Gastrocnemius medialis (tissue), 4 donors: Measurements from ENCODE around the gene HPF1. TPM values are rescaled to one million over a fixed set of nuclear protein-coding genes. Genes with fewer than 3 reads are reported as not detected.

Experiments used
- ATAC-seq, 2 donors: fragments of 150-250 bp; one replicate each; pipeline ENCODE4 v1.9.1; 2016
- DNase-seq, 2 donors: peaks; one replicate each; pipeline ENCODE4 v3.0.0-alpha.2; 2019
- H3K27ac ChIP-seq, 4 donors: fragments of 200-600 bp; sonication (generic); 1 replicate in 1 of 4; 2 replicates in 3 of 4; pipeline ENCODE4 v1.5.1; 2016 to 2018; ENCODE audit warnings: mild to moderate bottlenecking in 2 of 4, moderate library complexity in 1 of 4
- H3K27me3 ChIP-seq, 3 donors: fragments of 200-600 bp; sonication (generic) in 2 of 3; 1 replicate in 1 of 3; 2 replicates in 2 of 3; pipeline versions ENCODE4 v1.5.1 to v1.6.0; 2016 to 2019; ENCODE audit warnings: mild to moderate bottlenecking in 1 of 3, moderate library complexity in 1 of 3
- H3K36me3 ChIP-seq, 2 donors: fragments of 200-600 bp; sonication (generic) in 1 of 2; one replicate each; pipeline ENCODE4 v1.5.1; 2017 to 2018
- H3K4me1 ChIP-seq, 2 donors: fragments of 200-600 bp; sonication (generic) in 1 of 2; one replicate each; pipeline ENCODE4 v1.5.1; 2016 to 2017; ENCODE audit warnings: mild to moderate bottlenecking in 2 of 2
- H3K4me3 ChIP-seq, 4 donors: fragments of 200-600 bp; sonication (generic) in 3 of 4; 1 replicate in 1 of 4; 2 replicates in 3 of 4; pipeline ENCODE4 v1.5.1; 2016 to 2019; ENCODE audit warnings: mild to moderate bottlenecking in 2 of 4
- H3K9me3 ChIP-seq, 3 donors: fragments of 200-600 bp; sonication (generic) in 2 of 3; 1 replicate in 1 of 3; 2 replicates in 2 of 3; pipeline ENCODE4 v1.5.1; 2016 to 2019
- CTCF ChIP-seq, 5 experiments: fragments of 450-650 bp in 3 of 5; fragments of 200-600 bp in 2 of 5; sonication (generic) in 2 of 5; IDR thresholded peaks in 4 of 5; conservative IDR thresholded peaks in 1 of 5; 1 replicate in 4 of 5; 2 replicates in 1 of 5; pipeline ENCODE4 v1.5.1; 2016 to 2019; ENCODE audit warnings: antibody characterized with exemption in 5 of 5, mild to moderate bottlenecking in 3 of 5, moderate library complexity in 3 of 5
- POLR2A ChIP-seq, 2 donors: fragments of 450-650 bp; IDR thresholded peaks; one replicate each; pipeline ENCODE4 v1.6.1; 2017; ENCODE audit warnings: antibody characterized with exemption in 2 of 2, mild to moderate bottlenecking in 2 of 2, moderate library complexity in 2 of 2
- in situ Hi-C, 4 donors: fragments of 200-750 bp; cut with MboI; loops; one replicate each; pipeline versions ENCODE4 v1.15.0 to v1.8.0; 2017; ENCODE audit warnings: low sequenced_read_pairs in 4 of 4
- intact Hi-C: fragments of 100-400 bp; cut with DNase I; formaldehyde crosslinking; loops from one replicate; pipeline ENCODE4 v1.15.1; 2023; ENCODE audit warnings: low total_unique reads
- total RNA-seq, 4 donors: library from RNA; depleted of rRNA; stranded (reverse); fragments of >200 nt; gene quantifications; one replicate each; pipeline versions ENCODE4 v1.1.0 to v1.2.3, GENCODE V29; 2016

Gene HPF1
- total RNA-seq, 4 donors from 2014 or later, result 18.4 to 51.8 (median 28.4) TPM

- ATAC-seq (no peak), DNase-seq (no peak)
- no peak for TF ChIP-seq CTCF (IDR thresholded peaks at IDR 0.05 in 4 of 5, conservative IDR thresholded peaks at IDR 0.05 in 1 of 5)
- no peak for TF ChIP-seq POLR2A (IDR thresholded peaks at IDR 0.05)
- H3K4me1 ChIP-seq, result no peaks in the 10 kb centered on the region
- no peak overlapping the region for H3K27ac ChIP-seq
- peaks cover 0 to 27% of the 10 kb centered on the region in 2 donors for H3K36me3 ChIP-seq
- in situ Hi-C loops, result loop anchor here in 1 of 4 donors (25.0 kb wide), 1 partner anchor 108 kb away; the partner anchor contains the start of genes CLCN3 and NEK1
- H3K4me3 ChIP-seq, result no peak overlapping the region
- H3K9me3 ChIP-seq, result no peaks in the 10 kb centered on the region
- no peaks in the 10 kb centered on the region for H3K27me3 ChIP-seq
- intact Hi-C loops, result loop anchor here (2.0 kb wide), 1 partner anchor 108 kb away; the partner anchor contains the start of gene NEK1
These were observed 37.2 kb downstream of the HPF1 start for GRCh38 chr4:169720529-169720928.

GRCh38 chr4:169716677-169717076, 41.1 kb downstream of the HPF1 start:
- TF ChIP-seq CTCF (IDR thresholded peaks at IDR 0.05 in 4 of 5, conservative IDR thresholded peaks at IDR 0.05 in 1 of 5), result no peak
- Histone ChIP-seq H3K9me3 (no peaks in the 10 kb centered on the region), H3K27ac (no peak overlapping the region), H3K36me3 (peaks cover 0 to 40% of the 10 kb centered on the region in 2 donors), H3K4me1 (no peaks in the 10 kb centered on the region), H3K27me3 (no peaks in the 10 kb centered on the region), H3K4me3 (no peak overlapping the region)
- DNase-seq, result no peak
- in situ Hi-C loops, result loop anchor here in 1 of 4 donors (25.0 kb wide), 1 partner anchor 104 kb away; the partner anchor contains the start of genes CLCN3 and NEK1
- ATAC-seq, result no peak
- intact Hi-C loops, result no loop called here

GRCh38 chr4:169715826-169716225, 41.9 kb downstream of the HPF1 start:
- in situ Hi-C loops (loop anchor here in 1 of 4 donors (25.0 kb wide), 1 partner anchor 104 kb away; the partner anchor contains the start of genes CLCN3 and NEK1), intact Hi-C loops (no loop called here)
- H3K9me3 ChIP-seq, result no peaks in the 10 kb centered on the region
- TF ChIP-seq CTCF (IDR thresholded peaks at IDR 0.05 in 4 of 5, conservative IDR thresholded peaks at IDR 0.05 in 1 of 5) (no peak), POLR2A (IDR thresholded peaks at IDR 0.05) (no peak)
- no peaks in the 10 kb centered on the region for H3K27me3 ChIP-seq
- peaks cover 0 to 40% of the 10 kb centered on the region in 2 donors for H3K36me3 ChIP-seq
- DNase-seq (no peak), ATAC-seq (no peak)
- no peak overlapping the region for H3K4me3 ChIP-seq
- peaks cover 0 to 3% of the 10 kb centered on the region in 2 donors for H3K4me1 ChIP-seq
- H3K27ac ChIP-seq, result no peak overlapping the region

- ATAC-seq, result peak; percentile 23 to 44
- H3K36me3 ChIP-seq, result peaks cover 0 to 3% of the 10 kb centered on the region in 2 donors
- H3K9me3 ChIP-seq, result no peaks in the 10 kb centered on the region
- intact Hi-C loops, result no loop called here
- peaks cover 11 to 15% of the 10 kb centered on the region in 2 donors for H3K4me1 ChIP-seq
- DNase-seq, result no peak
- peak overlapping the region in 1 of 4 donors; percentile 48 for H3K27ac ChIP-seq
- no peaks in the 10 kb centered on the region for H3K27me3 ChIP-seq
- no peak overlapping the region for H3K4me3 ChIP-seq
- in situ Hi-C loops, result loop anchor here in 1 of 4 donors (25.0 kb wide), 1 partner anchor 96 kb away; the partner anchor contains the start of genes CLCN3 and NEK1
- TF ChIP-seq POLR2A (IDR thresholded peaks at IDR 0.05), result no peak
- no peak for TF ChIP-seq CTCF (IDR thresholded peaks at IDR 0.05 in 4 of 5, conservative IDR thresholded peaks at IDR 0.05 in 1 of 5)
These were observed 49.6 kb downstream of the HPF1 start for GRCh38 chr4:169707958-169708643.
